CD4-positive, alpha-beta T cell treated with Interleukin-17A for 4 hours (primary cell): Measurements from ENCODE around the gene GLI1.

Source experiments
- DNase-seq: peaks from one replicate; pipeline ENCODE4 v3.0.0-alpha.2; 2020; ENCODE audit warnings: mixed read lengths

Gene GLI1

DNA sequence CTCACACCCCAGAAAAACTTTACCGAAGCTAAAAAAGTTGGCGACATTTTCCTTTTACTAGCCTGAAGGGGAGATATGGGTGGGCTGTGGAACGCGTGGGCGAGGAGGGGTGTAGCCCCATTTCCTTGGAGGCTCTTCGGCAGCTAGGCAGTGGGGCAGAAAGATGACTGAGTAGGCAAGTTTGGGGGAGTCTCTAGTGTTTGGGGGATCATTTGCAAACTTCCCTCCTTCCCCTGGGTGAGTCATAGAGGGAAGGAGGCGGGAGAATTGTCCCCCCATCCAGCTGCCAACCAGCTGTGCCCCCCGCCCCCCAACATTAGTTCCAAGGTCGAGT is 2.3 kb downstream of the GLI1 start:
- no peak for DNase-seq

DNA sequence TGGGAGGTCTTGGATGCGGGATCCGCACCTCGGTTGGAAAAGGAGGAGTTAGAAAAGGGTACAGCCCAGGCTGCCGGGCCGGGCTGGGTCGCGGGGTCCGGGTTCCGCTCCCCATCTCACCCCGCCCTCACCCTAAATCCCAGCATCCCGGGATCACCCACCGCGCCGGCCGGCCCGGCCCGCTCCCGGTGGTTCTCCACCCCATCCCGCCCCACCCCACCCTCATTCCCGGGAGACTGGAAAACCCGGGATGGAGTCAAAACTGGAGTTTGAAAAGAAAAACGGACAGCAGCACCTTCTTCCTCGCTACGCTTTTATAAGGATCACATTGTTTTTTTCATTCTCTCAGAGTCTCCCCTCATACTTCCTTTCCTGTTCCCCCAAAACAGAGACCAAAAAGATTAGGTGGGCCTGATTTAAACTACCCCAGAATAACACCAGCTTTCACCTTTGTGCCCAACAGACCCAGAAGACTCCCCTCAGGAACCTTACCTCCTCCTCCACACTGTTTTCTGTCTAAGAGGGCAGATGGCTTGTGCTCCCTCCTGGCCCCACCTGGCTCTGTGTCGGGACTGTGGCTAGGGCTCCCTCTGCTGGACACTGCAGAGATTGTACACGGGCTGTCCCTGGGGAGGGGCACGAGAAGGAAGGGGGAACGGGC is 2.8 kb downstream of the GLI1 start:
- peak; percentile 92 for DNase-seq

DNA sequence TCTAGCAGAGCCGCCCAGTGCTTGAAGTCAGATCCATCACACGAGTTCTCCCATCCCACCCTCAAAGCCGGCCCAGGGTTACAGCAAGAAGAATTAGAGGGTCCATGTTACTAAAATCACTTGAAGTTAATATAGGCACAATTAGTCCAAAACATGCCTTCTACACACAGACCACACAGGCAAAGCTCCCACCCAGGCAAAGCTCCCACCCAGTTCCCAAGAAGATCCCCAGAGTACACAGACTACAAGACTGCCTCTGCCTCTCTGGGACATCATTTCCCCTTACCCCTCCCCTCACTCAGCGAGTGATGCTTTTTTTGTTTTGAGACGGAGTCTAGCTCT is 3.3 kb downstream of the GLI1 start:
- DNase-seq: no peak

DNA sequence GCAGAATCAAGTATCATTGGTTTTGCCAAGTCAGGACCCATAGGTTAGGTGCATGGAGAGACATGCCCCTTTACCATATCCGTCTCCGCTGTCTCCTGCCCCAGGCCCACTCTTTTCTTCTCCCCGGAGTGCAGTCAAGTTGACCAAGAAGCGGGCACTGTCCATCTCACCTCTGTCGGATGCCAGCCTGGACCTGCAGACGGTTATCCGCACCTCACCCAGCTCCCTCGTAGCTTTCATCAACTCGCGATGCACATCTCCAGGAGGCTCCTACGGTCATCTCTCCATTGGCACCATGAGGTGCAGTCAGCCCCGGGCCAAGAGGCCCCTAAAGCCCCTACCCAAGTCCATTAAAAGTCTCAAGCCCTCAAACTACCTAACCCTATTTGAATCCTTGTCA is 5.0 kb downstream of the GLI1 start:
- DNase-seq: no peak

DNA sequence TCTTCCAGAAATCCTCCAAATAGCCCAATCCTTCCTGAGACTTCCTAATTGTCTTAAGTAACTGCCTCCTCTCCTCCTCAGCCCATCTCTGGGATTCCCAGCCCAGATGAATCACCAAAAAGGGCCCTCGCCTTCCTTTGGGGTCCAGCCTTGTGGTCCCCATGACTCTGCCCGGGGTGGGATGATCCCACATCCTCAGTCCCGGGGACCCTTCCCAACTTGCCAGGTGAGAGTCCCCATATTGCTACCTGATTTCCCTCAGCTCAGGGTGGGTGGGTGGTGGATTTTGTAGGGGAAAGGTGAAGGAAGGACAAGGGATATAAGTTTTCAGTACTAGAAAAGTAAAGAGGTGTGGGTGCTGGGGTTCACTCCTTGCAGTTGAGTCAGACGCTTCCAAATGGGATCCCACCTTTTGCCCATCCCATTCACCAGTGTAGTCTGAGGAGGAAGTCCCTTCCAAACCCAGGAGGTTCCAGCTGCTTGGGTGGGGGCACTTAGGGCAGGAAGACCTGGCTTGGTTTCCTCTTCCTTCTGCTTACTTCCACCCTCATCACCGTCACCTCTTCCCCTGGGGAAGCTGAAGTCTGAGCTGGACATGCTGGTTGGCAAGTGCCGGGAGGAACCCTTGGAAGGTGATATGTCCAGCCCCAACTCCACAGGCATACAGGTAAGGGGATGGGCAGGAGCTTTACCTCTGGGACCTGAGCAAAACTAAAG is 5.6 kb downstream of the GLI1 start:
- no peak for DNase-seq

- no peak for DNase-seq
Measured at GRCh38 chr12:57465747-57466505, 6.3 kb downstream of the GLI1 start.

GRCh38 chr12:57467212-57467874 is 7.8 kb downstream of the GLI1 start:
- no peak for DNase-seq

GRCh38 chr12:57467915-57468314 is 8.3 kb downstream of the GLI1 start:
- no peak for DNase-seq

- DNase-seq: no peak
Measured at GRCh38 chr12:57469296-57470164, 9.9 kb downstream of the GLI1 start.

- DNase-seq: no peak
Measured at GRCh38 chr12:57470286-57470969, 10.8 kb downstream of the GLI1 start.

- no peak for DNase-seq
Measured at GRCh38 chr12:57470970-57471656, 11.5 kb downstream of the GLI1 start.

- no peak for DNase-seq
Measured at GRCh38 chr12:57471661-57472060, 12.1 kb downstream of the GLI1 start.

GRCh38 chr12:57472391-57472790 is 12.8 kb downstream of the GLI1 start:
- DNase-seq: no peak

DNA sequence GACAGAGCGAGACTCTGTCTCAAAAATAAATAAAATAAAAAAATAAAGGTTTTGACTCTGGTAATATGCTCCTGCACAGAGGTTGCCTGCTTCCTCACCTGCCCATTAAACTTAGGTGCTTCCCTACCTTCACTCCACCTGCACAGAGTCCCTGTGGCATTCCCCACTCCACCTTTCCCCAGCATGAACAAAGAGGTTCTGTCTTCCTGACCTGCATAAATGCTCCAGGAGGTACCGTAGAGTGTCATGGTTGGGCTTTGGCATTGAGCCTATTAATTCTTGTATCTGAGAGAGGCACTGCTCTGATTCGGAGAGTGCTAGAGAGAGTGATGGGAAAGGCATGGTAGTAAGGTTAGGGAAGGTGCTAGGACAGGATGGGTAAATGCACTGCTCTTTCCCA is 13.8 kb downstream of the GLI1 start:
- DNase-seq: no peak

DNA sequence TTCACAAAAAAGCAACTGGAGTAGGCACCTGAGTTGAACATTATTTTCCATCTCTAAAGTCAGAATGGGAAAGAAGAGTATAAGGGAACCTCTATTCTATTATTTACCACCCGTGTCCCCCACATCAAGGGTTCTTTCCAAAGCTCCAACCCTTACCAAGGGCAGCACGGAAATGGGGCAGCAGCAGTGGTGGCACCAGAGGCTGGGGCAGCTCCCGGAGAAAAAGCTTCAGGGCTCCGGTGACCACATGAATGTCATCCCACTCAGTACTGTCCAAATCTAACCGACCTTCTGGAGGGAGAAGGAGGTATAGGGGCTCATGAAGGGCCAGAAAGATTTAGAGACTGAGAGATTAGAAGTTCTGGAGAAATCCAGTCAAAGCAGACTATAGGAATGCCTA is 14.3 kb downstream of the GLI1 start:
- no peak for DNase-seq

- no peak for DNase-seq
Measured at GRCh38 chr12:57474430-57474829, 14.8 kb downstream of the GLI1 start.

DNA sequence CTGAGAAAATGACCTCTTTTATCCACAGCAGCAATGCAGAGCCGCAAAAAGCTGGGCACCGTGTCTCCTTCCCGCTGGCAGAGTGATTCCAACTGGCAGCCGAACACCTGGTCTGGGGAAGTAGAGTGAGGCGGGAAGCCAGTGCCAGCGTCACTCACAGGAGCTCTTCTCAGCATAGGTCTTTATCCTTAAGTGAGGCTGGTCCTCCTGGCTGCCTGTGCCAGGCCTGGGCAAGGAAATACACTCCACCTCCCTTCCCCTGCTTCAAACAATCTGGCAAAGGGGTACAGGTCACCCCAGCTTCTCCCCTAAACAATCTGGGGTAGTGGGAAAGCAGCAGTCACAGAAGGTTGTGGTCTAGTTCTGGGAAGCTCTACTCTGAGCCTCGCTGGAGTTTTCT is 15.3 kb downstream of the GLI1 start:
- DNase-seq: no peak

- no peak for DNase-seq
Measured at GRCh38 chr12:57475271-57476161, 15.9 kb downstream of the GLI1 start.

GRCh38 chr12:57476162-57476992 is 16.8 kb downstream of the GLI1 start:
- peak; percentile 79 for DNase-seq
